ENCODE measurements around the gene ZNF217.
"Not testable (repeated sequence)": the region's sequence is repeated elsewhere in the genome, so short reads cannot be mapped to it uniquely, and the experiment has no call there.

The ZNF217 gene

GRCh38 chr20:53583660-53584549 is 9.7 kb downstream of the ZNF217 start:
- DNase-seq (ENCODE audit: low spot score), result not testable (repeated sequence)

DNA sequence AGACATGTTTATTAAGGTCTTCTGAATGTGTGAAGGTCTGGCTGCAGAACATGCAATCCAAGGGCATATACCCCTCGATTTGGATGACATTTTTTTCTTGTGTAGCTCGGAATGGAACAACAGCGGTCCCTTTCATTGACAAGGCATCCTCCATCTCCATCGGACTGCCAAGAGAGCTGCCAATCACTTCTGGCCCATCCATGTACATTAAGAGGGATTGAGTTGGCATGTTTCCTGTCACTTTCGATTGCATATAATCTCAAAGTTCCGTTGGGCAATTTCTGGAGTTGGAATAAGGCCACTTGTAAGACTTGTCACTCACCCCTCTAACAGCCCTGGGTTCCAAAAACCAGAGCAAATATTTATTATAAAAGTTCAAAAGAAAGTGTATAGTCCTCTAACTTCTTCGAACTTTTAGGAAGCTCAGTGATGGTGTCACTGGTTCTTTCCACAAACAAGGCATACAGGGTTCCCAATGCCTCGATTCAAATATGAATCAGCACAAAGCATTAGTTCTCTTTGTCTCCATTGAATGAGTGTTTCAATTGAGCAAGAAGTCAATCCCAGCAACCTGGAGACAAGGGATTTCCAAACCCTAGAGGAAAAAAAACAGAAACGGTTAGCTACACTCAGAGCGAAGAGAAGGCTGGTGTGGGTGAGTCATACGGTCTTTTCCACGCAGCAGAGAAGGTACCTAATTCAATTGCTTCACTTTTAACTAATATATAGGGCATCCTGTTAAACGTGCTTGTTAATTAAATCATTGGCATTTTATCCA is 10.9 kb downstream of the ZNF217 start:
- DNase-seq (ENCODE audit: low spot score), result no peak

DNA sequence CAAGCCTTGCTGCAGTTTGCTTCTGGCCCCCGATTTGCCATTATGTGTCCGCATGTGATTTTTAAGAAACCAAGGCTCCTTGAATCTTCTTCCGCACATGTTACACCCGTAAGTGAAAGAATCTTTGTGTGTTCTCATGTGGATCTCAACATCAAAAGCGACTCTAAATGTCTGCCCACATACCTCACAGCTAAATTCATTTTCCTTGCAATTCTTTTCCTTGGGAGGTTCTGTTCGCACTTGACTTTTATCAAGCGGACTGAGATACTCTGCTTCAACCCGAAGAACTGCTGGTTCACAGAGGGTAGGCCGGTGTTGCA is 11.4 kb downstream of the ZNF217 start:
- no peak for DNase-seq (ENCODE audit: low spot score)

- DNase-seq (ENCODE audit: low spot score), result no peak
Measured at GRCh38 chr20:53581444-53582250, 12.0 kb downstream of the ZNF217 start.

DNA sequence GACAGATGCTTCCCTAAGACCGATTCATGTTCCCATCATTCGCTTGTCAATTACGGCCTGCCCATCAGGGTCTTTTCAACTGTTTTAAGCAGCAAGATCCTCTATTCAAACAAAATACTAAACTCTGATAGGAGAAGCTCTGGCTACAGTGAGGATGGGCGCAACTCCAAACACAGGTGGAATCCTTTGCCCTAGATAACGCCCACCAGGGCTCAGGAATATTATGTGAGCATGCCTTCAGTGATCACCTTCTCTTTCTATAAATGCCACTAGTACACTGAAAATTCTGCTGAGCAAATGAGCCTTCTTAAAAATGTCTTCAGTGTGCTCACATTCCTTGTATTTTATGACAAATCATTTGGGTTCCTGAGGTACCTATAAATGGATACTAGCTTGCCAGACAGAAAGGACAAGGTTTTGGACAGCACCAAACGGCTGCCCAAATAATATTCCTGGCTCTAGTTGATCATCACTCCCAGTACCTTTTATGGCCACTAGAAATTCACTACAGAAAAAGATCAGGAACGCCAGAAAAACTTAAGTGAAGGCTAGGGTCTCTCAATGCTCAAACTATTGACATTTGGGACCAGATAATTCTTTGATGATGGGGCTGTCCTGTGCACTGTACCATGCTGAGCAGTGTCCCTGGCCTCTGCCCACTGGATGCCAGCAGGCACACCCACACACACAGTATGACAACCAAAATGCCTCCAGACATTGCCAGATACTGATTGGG is 13.1 kb downstream of the ZNF217 start:
- DNase-seq (ENCODE audit: low spot score), result no peak

GRCh38 chr20:53579581-53580375 is 13.9 kb downstream of the ZNF217 start:
- DNase-seq (ENCODE audit: low spot score), result no peak

DNA sequence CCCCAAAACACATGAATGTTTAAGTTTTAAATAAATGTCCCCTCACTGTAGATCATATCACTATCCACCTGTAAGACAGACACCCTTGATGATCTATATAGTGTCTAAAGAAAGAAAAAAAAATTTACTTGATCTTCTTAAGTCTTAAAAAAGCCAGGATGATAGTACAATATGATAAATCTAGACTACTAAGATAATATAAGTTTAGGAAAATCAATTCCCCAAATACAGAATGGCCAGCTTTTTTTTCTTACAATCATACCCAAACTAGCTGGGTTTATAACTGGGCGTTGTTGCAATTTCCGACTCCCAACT is 14.4 kb downstream of the ZNF217 start:
- no peak for DNase-seq (ENCODE audit: low spot score)

DNA sequence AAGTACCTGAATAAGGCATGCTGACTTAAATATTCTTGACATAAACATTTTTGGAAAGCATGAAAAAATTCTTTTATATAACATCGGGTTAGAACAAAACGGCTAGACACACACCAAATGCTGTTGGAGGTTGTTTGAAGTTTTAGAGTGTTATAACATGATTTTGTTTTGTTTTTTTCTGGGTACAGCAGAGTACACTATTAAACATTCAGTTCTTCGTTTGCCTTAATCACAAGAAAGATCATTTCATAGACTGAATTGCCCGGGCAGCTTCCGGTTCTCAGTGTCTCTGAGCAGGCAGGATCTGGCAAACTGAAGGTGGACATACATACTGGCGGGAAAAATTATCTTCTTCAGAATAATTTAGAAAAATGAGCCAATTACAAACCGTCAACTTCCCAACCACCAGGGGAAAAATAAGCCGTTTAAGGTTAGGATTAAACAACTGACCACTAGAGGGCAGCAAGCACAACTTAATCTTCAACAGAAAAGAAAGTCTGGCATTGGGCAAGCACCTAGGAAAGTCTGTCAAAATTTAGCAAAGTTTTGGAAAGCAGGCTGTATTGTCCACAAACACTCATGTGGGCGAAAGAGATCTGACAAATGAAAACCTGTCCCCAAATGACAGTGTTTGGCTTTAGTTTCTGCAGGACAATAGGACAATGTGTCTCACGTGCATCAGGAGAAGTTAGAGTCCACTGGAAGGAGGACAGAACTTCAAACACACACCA is 15.0 kb downstream of the ZNF217 start:
- peak; percentile 72 for DNase-seq (ENCODE audit: low spot score)

- no peak for DNase-seq (ENCODE audit: low spot score)
Measured at GRCh38 chr20:53576586-53577318, 16.9 kb downstream of the ZNF217 start.

- DNase-seq (ENCODE audit: low spot score), result no peak
Measured at GRCh38 chr20:53576195-53576580, 17.5 kb downstream of the ZNF217 start.

DNA sequence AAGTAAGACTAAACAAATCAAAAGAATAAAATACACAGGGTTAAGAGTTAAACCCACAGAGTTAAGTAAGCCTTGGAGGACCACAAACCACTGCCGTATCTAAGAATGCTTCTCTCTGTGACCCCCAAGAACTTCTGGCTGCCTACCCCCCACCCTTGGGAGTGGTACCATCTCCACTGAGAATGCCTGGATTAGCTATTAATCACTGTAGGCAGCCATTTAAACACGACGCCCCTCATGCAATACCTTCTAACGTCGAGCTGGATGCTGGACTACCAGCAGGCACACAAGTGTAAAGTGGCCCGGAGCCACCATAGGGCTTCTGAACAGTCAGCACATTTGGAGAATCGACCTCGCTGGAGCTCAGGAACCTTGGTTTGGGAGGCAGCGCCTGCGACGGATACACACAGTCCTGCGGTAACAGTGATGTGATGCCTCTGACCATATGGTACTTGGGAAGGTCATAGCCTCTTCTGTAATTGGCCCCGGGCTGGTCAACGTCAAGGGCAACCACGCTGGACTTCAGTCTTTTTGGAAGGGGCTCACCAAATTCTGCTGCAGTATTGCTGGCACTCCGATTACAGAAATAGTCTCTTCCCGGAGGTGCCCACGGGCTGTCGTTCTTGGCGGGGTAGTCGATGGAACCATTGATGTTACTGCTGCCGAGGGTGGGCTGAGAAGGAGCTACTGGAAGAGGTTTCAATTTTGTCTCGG is 18.0 kb downstream of the ZNF217 start:
- no peak for DNase-seq (ENCODE audit: low spot score)

DNA sequence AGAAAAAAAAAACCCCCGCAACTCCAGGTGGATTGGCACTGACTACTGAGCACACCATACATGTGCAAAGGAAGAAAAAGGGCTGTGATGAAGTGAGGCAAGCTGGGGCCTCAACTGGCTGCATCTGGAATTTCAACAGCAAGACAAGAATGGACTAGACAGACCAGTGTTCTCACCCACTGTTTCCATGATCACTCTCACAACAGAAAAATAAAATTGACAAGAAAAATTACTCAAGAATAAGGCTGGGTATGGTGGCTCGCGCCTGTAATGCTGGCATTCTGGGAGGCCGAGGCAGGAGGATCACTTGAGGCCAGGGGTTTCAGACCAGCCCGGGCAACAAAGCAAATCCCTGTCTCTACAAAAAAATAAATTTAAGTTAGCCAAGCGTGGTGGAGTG is 18.8 kb downstream of the ZNF217 start:
- no peak for DNase-seq (ENCODE audit: low spot score)

- DNase-seq (ENCODE audit: low spot score), result no peak
Measured at GRCh38 chr20:53574259-53574789, 19.3 kb downstream of the ZNF217 start.

DNA sequence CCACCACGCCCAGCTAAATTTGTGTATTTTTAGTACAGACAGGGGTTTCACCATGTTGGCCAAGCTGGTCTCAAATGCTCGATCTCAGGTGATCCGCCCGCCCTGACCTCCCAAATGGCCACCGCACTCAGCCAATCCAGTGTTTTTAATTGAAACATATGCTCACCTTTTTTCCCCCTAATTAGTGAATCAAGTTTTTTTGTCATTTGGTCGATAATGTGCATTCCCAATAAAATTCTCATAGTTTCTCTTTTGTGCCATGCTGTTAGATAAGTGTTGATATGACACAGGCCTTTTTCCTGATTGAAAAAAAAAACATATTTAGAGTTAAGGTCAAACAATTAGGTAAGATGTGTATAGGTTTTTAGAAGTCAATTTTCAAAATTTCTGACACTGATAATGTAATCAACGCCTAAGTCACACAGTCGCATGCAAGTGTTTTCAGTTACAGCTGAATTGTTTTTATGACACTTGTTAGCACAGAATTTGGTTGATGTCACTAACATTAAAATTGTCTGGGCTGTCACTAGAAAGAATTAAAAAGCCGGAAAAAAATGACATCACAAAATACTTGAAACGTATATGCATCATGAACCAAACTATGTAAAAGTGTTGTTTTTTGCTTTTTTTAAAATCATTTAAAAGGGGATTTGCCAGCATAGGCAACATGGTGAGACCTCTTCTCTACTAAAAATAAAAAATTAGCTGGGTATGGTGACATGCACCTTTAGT is 21.9 kb downstream of the ZNF217 start:
- DNase-seq (ENCODE audit: low spot score), result no peak

DNA sequence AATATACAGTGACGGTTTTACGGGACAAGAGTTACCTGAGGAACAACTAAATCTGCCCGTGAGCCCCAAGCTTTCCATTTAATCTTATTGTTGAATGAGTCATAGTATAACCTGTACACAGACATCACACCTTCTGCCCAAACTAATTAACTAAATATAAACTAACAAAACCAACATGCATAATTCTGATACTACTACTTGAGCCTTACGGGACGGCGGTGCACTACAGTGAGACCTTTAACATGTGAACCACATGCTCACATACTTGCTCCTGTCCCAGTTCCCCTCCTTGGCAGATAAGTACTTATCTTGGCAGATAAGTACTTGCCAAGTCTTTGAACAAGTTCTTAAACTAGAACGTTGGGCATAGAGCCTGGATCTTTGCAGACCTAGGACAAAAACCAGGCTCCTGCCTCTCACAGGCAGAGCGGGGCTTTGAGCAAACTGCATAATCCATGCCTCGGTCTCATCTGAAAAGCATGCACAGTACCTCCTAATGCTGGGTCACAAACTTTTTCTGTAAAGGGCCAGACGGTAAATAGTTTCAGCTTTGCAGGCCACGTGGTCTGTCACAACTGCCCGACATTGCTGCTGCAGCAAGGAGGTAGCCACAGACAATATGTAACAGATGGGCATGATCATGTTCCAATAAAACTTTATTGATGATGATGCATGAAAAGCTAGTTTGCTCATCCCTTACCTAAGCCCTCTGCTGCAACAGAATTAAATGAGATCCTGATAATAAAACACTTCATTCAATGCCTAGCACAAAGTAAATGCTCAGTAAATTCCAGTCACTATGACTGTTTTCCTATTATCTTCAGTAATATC is 23.0 kb downstream of the ZNF217 start:
- no peak for DNase-seq (ENCODE audit: low spot score)

DNA sequence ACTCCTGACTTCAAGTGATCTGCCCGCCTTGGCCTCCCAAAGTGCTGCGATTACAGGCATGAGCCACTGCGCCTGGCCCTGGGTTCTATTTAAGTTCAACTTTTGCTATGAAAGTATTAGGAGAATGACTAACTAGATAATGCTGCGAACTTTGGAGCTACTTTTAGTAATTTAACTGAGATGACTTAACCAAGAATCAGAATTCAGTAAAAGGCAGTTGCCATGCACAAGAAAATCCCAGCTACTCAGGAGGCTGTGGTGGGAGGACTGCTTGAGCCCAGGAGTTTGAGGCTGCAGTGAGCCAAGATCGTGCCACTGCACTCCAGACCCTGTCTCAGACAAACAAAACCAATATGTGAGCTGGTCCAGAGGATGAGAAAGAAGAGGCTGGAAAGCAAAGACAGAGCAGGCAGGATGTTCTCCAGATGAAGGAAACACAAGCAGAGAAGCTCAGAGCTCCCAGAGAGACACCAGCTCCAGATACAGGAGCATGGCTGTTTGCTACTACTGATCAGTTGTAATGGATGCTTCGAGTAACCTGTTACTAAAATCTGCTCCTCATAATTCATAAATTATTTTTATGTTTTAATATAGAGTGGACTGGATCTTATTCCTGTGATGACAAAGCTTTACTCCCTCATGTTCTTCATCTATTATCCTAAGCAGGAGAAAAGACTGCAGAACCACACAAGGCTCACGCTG is 23.9 kb downstream of the ZNF217 start:
- no peak for DNase-seq (ENCODE audit: low spot score)

DNA sequence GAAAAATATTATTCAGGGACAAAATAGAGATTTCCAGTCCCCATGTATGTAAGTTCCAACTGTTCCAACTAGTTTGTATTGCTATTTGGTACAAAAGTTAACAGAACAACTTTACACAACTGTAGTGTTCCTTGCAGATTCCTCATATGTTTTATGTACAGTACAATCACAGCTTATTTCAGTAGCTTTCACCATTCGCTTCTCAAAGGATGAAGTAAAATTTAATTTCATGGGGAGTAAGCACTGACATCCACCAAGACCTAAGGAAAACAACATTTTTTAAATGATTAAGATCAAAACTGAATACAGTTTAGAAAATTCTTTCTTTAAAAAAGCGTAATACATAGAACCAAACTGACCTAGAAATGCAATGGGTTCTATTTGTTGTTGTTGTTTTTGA is 24.6 kb downstream of the ZNF217 start:
- no peak for DNase-seq (ENCODE audit: low spot score)

Data from D341Med (cell line).